PFSK-1 (cell line): ENCODE measurements around the gene SLC6A15.

ENCODE experiments used
- FOXP2 ChIP-seq: optimal IDR thresholded peaks from 2 replicates; pipeline ENCODE3; 2011; ENCODE audit warnings: borderline replicate concordance, control low read depth, inconsistent platforms; ENCODE audit not compliant: insufficient read depth; ENCODE audit errors: extremely low read length, extremely low read depth
- POLR2AphosphoS5 ChIP-seq: IDR thresholded peaks from 2 replicates; pipeline ENCODE4 v1.6.1; 2012; ENCODE audit warnings: low read depth, mild to moderate bottlenecking, control low read depth, low read length, moderate library complexity
- REST ChIP-seq, 2 experiments: IDR thresholded peaks; 2 replicates each; pipeline versions ENCODE4 v1.6.1 to v1.8.0; 2011 to 2012; ENCODE audit warnings: low read depth in 2 of 2, low read length in 2 of 2, control low read depth in 1 of 2, inconsistent platforms in 1 of 2, mild to moderate bottlenecking in 1 of 2, moderate library complexity in 1 of 2; ENCODE audit not compliant: insufficient read depth in 1 of 2
- SIN3A ChIP-seq: IDR thresholded peaks from 2 replicates; pipeline ENCODE4 v1.6.1; 2012; ENCODE audit warnings: mild to moderate bottlenecking, low read length, moderate library complexity, borderline replicate concordance; ENCODE audit not compliant: insufficient read depth
- TAF1 ChIP-seq: IDR thresholded peaks from 2 replicates; pipeline ENCODE4 v1.6.1; 2012; ENCODE audit warnings: low read length, control low read depth, borderline replicate concordance; ENCODE audit not compliant: insufficient read depth

The SLC6A15 gene

GRCh38 chr12:84904051-84904450 lies 8.5 kb downstream of the SLC6A15 start:
- TF ChIP-seq FOXP2 (no peak), POLR2AphosphoS5 (no peak), REST (IDR thresholded peaks at IDR 0.05; ENCODE audit: insufficient read depth in 1 of 2, low read depth in 2 of 2, low read length in 2 of 2) (no peak), TAF1 (no peak), SIN3A (no peak)

- no peak for TF ChIP-seq REST (IDR thresholded peaks at IDR 0.05; ENCODE audit: insufficient read depth in 1 of 2, low read depth in 2 of 2, low read length in 2 of 2)
- no peak for TF ChIP-seq SIN3A
- no peak for TF ChIP-seq FOXP2
- no peak for TF ChIP-seq TAF1
- TF ChIP-seq POLR2AphosphoS5, result no peak
Observed at GRCh38 chr12:84891106-84891838, 21.3 kb downstream of the SLC6A15 start.

GRCh38 chr12:84889818-84890217 lies 22.8 kb downstream of the SLC6A15 start:
- TF ChIP-seq FOXP2 (no peak), SIN3A (no peak)

GRCh38 chr12:84888861-84889260 lies 23.7 kb downstream of the SLC6A15 start:
- no peak for TF ChIP-seq REST (IDR thresholded peaks at IDR 0.05; ENCODE audit: insufficient read depth in 1 of 2, low read depth in 2 of 2, low read length in 2 of 2)
- no peak for TF ChIP-seq SIN3A
- no peak for TF ChIP-seq POLR2AphosphoS5
- TF ChIP-seq TAF1, result no peak
- TF ChIP-seq FOXP2, result no peak

- TF ChIP-seq SIN3A (no peak), POLR2AphosphoS5 (no peak), REST (IDR thresholded peaks at IDR 0.05; ENCODE audit: insufficient read depth in 1 of 2, low read depth in 2 of 2, low read length in 2 of 2) (no peak), TAF1 (no peak), FOXP2 (no peak)
Observed at GRCh38 chr12:84877340-84877739, 35.3 kb downstream of the SLC6A15 start.
